PC-3 (cell line): Measurements from ENCODE around the gene AP2M1.

ENCODE experiments used
- CTCF ChIP-seq: fragments of 300-600 bp; sonication (generic); conservative IDR thresholded peaks from 2 replicates; pipeline ENCODE4 v1.5.1; 2017; ENCODE audit warnings: antibody characterized with exemption, low read depth, mild to moderate bottlenecking, low read length
- EZH2 ChIP-seq: fragments of 300-600 bp; sonication (generic); IDR thresholded peaks from one replicate; pipeline ENCODE4 v1.6.1; 2017; ENCODE audit warnings: antibody characterized with exemption, mild to moderate bottlenecking, low read length; ENCODE audit not compliant: unreplicated experiment
- EZH2phosphoT487 ChIP-seq: fragments of 300-600 bp; sonication (generic); IDR thresholded peaks from 2 replicates; pipeline ENCODE4 v1.6.1; 2018; ENCODE audit warnings: mild to moderate bottlenecking, antibody characterized with exemption, low read length, borderline replicate concordance

DNA sequence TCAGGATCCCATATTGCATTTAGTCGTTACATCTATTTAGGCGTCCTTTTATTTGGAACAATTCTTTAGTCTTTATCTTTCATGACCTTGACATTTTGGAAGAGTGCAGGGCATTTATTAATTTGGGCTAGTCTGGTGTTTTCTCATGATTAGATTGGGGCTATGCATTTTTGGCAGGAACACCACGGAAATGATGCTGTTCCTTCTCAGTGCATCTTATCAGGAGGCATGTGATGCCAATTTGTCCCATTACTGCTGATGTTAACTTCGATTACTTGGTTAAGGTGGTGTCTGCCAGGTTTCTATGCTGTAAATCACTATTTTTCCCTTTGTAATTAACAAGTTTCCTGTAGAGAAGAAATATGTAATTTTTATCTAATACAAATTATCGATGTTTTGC lies 36.6 kb downstream of the AP2M1 start:
- TF ChIP-seq CTCF (no peak), EZH2 (no peak), EZH2phosphoT487 (no peak)
